ENCODE measurements around the gene PEX11A.

PEX11A gene

DNA sequence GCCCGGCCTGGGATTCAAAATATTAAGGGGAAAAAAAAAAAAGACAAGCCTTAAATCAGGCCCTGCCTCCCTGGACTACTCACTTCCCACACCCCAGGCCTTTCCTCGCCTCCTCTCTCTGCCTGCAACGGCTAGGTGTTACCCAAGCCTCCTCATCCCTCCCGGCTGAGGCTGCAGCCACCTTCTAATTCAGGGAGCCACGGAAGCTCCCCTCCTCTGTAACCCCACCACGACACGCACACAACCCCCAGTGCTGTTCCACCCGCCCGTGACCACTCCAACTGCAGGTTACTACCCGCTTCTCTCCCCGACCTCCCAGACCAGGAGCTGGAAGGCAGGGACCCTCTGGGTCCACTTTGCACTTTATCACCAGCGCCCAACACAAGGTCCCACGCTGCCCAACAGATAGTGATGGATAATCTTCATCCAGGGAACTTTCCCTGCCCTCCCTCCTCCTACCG, 36.2 kb downstream of the PEX11A start:
- DNase-seq: no peak

GRCh38 chr15:89653578-89653977, 37.0 kb downstream of the PEX11A start:
- no peak for DNase-seq

DNA sequence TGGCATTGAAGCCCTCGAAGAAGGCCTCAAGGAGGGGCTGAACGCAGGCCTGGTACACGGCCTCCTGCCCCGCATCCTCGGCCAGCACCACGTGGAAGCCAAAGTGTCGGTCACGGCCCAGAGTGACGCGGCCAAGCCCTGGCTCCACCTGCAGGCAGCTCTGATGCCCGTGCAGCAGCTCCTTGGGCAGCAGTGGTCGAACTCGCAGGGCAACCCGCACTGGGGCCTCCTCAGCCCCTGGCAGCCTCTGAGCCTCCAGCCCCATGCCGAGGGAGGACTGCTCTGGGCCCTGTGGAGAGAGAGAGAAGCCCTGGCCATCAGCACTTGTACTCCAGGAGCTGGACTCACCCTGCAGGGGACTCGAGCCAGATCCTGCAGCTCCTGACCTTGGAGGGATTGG, 37.9 kb downstream of the PEX11A start:
- DNase-seq: no peak

DNA sequence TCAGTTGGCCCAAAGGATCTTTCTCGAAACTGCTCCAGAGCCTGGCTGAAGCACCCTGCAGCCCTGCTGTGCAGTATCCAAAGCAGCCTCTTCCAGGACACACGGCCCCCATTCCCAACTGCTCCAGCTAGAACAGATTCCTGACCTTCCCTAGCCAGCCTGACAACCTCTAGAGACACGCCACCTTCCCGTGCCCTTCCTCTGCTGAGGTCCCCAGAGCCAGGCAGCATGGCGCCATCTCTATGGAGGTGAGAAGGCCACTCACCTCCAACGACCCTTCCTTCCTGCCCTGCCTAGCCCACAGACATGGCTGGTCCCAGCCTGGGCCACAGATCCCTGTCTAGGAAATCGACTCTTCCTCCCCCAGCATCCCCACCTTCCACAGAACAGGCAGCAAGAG, 38.4 kb downstream of the PEX11A start:
- DNase-seq: no peak

DNA sequence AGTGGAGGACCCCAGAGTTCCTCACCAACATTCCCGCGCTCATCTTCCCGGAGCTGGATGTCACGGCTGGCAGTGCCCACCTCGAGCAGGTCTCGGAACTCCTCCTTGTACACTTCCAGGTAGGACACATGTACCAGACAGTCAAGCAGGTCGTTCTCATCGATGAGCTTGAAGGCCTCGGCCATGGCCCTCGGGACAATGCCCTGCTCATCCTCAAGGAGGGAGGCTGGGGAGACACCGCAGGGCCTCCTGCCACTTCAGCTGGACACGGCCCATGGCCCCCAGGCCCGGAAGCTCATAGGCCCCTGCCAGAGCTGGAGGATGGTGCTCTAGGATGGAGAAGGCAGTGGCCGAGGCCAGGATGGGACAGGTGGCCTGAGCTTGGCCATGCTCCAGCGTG, 40.8 kb downstream of the PEX11A start:
- no peak for DNase-seq

DNA sequence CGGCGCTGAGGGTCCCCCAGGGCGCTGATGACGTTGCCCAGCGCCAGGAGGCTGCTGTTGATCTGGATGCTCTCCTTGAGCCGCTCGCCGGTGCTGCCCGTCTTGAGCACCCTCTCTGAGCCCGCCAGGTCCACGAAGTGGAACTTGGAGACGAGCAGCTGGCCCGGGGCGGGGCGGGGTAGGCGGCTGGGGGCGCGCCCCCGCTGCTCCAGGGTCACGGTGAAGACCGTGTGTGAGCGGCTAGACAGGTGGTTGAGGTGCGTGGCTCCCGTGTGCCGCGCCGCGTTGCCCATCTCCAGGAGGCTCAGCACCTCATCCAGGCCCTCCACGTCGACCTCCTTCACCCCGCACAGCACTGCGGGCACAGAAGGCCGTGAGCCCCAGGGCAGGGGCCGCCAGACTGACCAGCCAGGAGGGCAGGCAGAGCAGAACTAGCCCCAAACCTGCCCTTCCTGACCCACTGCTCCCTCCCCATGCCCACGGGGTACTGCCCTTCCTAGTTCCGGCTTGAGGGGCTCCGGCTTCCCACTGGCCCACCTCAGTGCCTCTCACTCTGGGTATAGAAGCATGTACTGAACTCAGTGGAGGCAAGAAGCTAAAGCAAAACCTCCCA, 41.4 kb downstream of the PEX11A start:
- no peak for DNase-seq

GRCh38 chr15:89648106-89649012, 42.2 kb downstream of the PEX11A start:
- DNase-seq: no peak

DNA sequence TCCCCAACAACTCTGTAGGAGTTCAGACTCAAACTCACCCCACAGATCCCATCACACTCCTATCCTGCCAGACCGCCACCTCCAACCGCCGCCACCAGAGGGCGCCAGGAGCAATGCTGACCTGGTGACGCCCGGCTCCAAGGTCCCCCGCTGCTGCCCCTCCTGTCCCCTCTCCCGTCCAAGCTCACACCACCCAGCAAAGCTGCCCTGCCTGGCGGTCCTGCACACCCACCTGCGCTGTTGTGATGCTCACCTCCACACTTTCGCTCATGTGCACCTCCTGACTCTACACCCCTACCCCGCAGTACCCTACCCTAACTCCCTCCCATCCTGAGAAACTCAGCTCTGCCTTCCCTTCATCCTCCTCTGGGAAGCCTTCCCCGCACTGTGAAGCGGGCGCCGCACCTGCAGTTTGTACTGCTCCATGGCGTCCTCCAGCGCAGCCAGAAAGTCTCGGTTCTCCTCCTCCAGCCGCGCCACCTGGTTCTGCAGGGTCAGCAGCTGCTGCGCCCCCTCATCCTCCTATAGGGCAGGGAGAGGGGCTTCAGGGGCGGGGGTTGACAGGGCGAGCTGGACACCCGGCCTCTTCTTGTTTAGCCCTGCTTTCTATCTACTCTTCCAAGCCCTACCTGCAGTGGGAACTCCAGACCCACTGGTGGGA, 43.2 kb downstream of the PEX11A start:
- no peak for DNase-seq

DNA sequence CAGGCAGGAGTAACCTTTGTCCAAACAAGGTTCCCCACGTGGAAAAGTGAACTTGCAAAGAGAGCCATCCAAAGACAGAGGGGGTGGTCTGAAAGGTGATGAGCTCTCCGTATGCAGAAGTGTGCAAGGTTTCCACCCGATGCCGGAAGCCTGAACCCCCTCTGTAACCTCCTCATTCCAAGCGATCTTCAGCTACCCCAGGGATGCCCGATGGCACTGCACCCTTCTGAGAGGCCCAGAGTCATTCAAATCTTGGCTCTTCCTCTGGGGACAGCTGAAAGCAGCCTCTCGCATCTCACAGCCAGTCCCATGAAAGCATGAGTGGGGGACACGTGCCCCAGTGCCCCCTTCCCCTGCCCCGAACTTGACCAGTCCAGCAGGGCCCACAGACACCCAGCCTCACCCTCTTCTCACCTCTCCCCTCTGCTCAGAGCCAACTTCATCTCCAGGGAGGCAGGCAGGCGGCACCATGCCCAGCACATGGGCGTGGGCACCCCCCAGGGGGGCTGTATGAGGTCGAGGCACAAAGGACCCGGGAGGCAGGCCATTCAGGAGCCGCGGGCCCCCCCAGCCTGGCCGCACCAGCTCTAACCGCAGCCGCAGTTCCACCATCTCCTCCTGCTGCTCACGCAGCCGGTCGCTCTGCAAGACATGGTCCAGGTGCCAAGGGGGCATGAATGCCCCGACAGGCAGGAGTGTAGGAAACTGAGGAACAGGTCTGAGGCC, 44.0 kb downstream of the PEX11A start:
- DNase-seq: no peak

GRCh38 chr15:89645680-89646079, 44.9 kb downstream of the PEX11A start:
- no peak for DNase-seq

GRCh38 chr15:89642106-89642505, 48.4 kb downstream of the PEX11A start:
- no peak for DNase-seq

DNA sequence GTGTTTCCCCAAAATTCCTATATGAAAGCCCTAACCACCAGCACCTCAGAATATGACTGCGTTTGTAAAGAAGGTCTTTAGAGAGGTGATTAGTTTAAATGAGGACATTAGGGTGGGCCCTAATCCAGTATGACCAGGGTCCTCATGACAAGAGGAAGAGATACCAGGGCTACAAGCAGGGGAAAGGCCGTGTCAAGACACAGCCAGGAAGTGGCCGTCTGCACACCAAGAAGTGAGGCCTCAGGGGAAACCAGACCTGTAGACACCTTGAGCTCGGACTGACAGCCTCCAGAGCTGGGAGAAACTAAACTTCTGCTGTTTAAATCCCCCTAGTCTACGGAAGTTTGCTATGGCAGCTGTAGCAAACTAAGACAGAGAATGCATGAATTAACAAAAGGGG, 49.5 kb downstream of the PEX11A start:
- no peak for DNase-seq

DNA sequence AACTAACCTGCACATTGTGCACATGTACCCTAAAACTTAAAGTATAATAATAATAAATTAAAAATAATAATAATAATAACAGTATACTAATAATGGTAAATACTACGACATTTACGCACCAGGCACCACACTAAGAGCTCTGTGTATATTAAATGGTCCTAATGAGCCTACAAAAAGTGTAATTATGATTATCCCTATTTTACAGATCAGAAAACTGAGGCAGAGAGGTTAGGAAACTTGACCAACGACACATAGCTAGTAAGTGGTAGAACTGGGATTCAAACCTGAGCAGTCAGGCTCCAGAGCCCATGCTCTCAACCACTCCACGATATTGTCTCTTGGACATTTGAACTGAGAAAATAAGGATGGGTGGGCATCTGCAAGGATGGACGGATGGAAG, 50.3 kb downstream of the PEX11A start:
- no peak for DNase-seq

DNA sequence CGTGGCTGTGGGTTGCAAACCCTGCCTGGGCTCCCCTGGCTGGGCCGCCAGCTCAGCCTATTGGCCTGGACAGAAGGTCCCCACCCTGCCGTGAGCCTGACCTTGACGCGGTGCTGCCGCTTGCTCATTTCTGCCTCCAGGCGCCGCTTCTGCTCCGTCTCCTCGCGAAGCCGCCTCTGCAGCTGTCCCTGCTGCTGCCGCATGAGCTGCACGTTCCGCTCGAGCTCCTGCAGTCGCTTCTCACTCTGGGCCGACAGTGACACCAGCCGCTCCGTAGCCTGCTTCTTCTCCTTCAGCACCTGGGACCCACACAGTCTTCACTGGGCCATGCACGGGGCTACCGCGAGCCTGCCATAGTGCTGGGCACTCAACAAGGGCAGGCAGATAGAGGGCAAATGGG, 57.0 kb downstream of the PEX11A start:
- no peak for DNase-seq

DNA sequence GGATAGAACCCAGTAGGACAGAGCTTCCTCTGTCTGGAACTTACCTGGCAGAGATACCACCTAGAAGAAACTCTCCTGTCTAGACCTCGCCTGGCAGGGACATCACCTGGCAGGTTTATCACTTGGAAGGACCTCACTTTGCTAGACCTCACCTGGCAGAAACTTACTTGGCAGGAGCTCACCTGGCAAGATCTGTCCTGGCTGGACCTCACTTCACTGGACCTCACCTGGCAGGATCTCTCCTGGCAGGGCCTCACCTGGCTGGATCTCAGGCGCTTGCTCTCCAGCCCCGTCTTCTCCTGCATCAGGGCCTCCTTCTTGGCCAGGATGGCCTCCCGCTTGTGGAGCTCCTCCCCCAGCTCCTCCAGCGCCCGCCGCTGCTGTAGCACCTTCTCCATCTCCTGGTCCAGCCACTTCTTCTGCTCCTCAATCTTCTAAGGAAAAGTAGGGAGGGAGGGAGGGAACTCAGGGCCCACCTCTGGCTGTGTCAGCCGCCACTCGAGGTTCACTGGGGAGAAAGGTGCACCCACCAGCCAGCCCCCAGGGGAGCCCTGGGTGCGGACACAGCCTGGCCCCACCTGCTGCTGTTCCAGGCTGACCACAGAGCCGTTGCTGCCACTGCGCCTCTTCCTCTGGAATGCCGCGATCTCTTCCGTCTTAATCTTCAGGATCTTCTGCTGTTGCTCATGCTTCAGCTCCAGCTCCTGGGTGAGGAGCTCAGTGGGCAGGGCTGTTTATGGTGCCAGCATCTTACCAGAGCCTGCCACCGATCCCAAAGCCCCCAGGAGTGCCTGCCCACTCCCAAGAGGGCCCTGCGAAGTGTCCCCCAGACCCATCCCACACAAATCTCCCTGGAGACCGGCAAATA, 57.8 kb downstream of the PEX11A start:
- DNase-seq: no peak

- no peak for DNase-seq
Measured at GRCh38 chr15:89631902-89632264, 58.7 kb downstream of the PEX11A start.
